Keratinocyte (primary cell): ENCODE measurements around the gene INSIG1. TPM values are rescaled to one million over a fixed set of nuclear protein-coding genes. Genes with fewer than 3 reads are reported as not detected.

Experiments used
- DNase-seq: peaks from one replicate; pipeline ENCODE4 v3.0.0-alpha.2; 2011; ENCODE audit warnings: low read depth, missing footprints, low spot score
- FAIRE-seq: peaks from 2 replicates; lab custom pipeline; 2011; peaks lifted over from hg19 to GRCh38; lab: Jason Lieb, UNC
- H2AFZ ChIP-seq: 2 replicates; pipeline ENCODE4 v1.6.0; 2012; ENCODE audit warnings: low read length, control low read depth, inconsistent platforms; ENCODE audit not compliant: control insufficient read depth
- H3K27ac ChIP-seq: 2 replicates; pipeline ENCODE4 v1.5.1; 2011; ENCODE audit warnings: low read length; ENCODE audit not compliant: control insufficient read depth, insufficient read depth
- H3K27me3 ChIP-seq: 3 replicates; pipeline ENCODE4 v1.6.0; 2011; ENCODE audit warnings: low read length; ENCODE audit not compliant: control insufficient read depth, insufficient read depth; ENCODE audit errors: extremely low read depth
- H3K36me3 ChIP-seq, 2 experiments: 2 replicates in 1 of 2; 3 replicates in 1 of 2; pipeline ENCODE4 v1.5.1; 2011; ENCODE audit warnings: low read length in 2 of 2, mild to moderate bottlenecking in 1 of 2; ENCODE audit not compliant: control insufficient read depth in 2 of 2, insufficient read depth in 2 of 2; ENCODE audit errors: extremely low read depth in 1 of 2
- H3K4me1 ChIP-seq: 3 replicates; pipeline ENCODE4 v1.5.1; 2011; ENCODE audit warnings: low read length; ENCODE audit not compliant: control insufficient read depth, insufficient read depth; ENCODE audit errors: extremely low read depth
- H3K4me2 ChIP-seq: 3 replicates; pipeline ENCODE4 v1.6.0; 2011; ENCODE audit warnings: low read depth, low read length; ENCODE audit not compliant: control insufficient read depth, insufficient read depth; ENCODE audit errors: extremely low read depth
- H3K4me3 ChIP-seq, 3 experiments: fragments of 200-600 bp in 1 of 3; sonication (generic) in 1 of 3; 2 replicates in 2 of 3; 3 replicates in 1 of 3; pipeline ENCODE4 v1.5.1; 2011 to 2016; ENCODE audit warnings: low read length in 3 of 3, mild to moderate bottlenecking in 3 of 3, control low read depth in 2 of 3, inconsistent platforms in 1 of 3, low read depth in 1 of 3, mixed read lengths in 1 of 3, mixed run types in 1 of 3, moderate library complexity in 1 of 3; ENCODE audit not compliant: control insufficient read depth in 2 of 3, insufficient read depth in 2 of 3; ENCODE audit errors: extremely low read depth in 1 of 3
- H3K79me2 ChIP-seq: 2 replicates; pipeline ENCODE4 v1.6.0; 2012; ENCODE audit warnings: low read length; ENCODE audit not compliant: control insufficient read depth, insufficient read depth
- H3K9ac ChIP-seq: 3 replicates; pipeline ENCODE4 v1.6.0; 2011; ENCODE audit warnings: low read length; ENCODE audit not compliant: control insufficient read depth, insufficient read depth; ENCODE audit errors: extremely low read depth
- H3K9me1 ChIP-seq: 3 replicates; pipeline ENCODE4 v1.6.0; 2011; ENCODE audit warnings: low read length; ENCODE audit not compliant: control insufficient read depth, insufficient read depth; ENCODE audit errors: extremely low read depth
- H3K9me3 ChIP-seq: 2 replicates; pipeline ENCODE4 v1.5.1; 2012; ENCODE audit warnings: low read depth, low read length; ENCODE audit not compliant: control insufficient read depth
- H4K20me1 ChIP-seq: 3 replicates; pipeline ENCODE4 v1.6.0; 2011; ENCODE audit warnings: low read length; ENCODE audit not compliant: control insufficient read depth, insufficient read depth; ENCODE audit errors: extremely low read depth
- CTCF ChIP-seq, 3 experiments: IDR thresholded peaks in 1 of 3; conservative IDR thresholded peaks in 1 of 3; optimal IDR thresholded peaks in 1 of 3; 2 replicates in 2 of 3; 3 replicates in 1 of 3; pipeline versions ENCODE3 to v1.5.1; 2011; ENCODE audit warnings: low read length in 3 of 3, mild to moderate bottlenecking in 3 of 3, moderate library complexity in 2 of 3, control low read depth in 1 of 3, inconsistent platforms in 1 of 3; ENCODE audit not compliant: insufficient read depth in 2 of 3; ENCODE audit errors: extremely low read depth in 1 of 3
- EZH2 ChIP-seq: IDR thresholded peaks from one replicate; pipeline ENCODE4 v1.6.1; 2012; ENCODE audit warnings: inconsistent platforms, mild to moderate bottlenecking, low read length, moderate library complexity
- dilution Hi-C: fragments of 300-500 bp; cut with MboI; formaldehyde crosslinking; loops from one replicate; pipeline ENCODE4 v1.7.0; 2020; ENCODE audit warnings: low sequenced_read_pairs; ENCODE audit not compliant: extremely low pct_ligation_motif_present
- polyA plus RNA-seq, 5 experiments: library from polyadenylated mRNA; depleted of rRNA in 3 of 5; stranded (reverse) in 3 of 5; stranded (forward) in 1 of 5; unstranded in 1 of 5; fragments of >200 nt; gene quantifications; 1 replicate in 1 of 5; 2 replicates in 3 of 5; 3 replicates in 1 of 5; pipeline versions ENCODE4 v1.2.1 to v1.2.3, GENCODE V29; 2011 to 2012; ENCODE audit warnings: missing spikeins in 2 of 5, low read depth in 1 of 5, low replicate concordance in 1 of 5

INSIG1 gene
- polyA plus RNA-seq, 1 donor (not counting 4 experiments of a cell fraction or from before 2014, with no cell fraction given), result 104 TPM

- dilution Hi-C loops, result no loop called here
- TF ChIP-seq EZH2, result no peak
- TF ChIP-seq CTCF (optimal IDR thresholded peaks at IDR 0.05 in 1 of 3, IDR thresholded peaks at IDR 0.05 in 1 of 3, conservative IDR thresholded peaks at IDR 0.05 in 1 of 3; ENCODE audit: extremely low read depth in 1 of 3, insufficient read depth in 2 of 3, low read length in 3 of 3), result no peak
- DNase-seq, result no peak
- Histone ChIP-seq H3K4me3 (no peak overlapping the region), H3K27me3 (no peaks in the 10 kb centered on the region), H3K4me2 (no peak overlapping the region), H3K27ac (no peak overlapping the region), H2AFZ (no peak overlapping the region), H3K9me3 (no peaks in the 10 kb centered on the region), H3K9me1 (no peaks in the 10 kb centered on the region), H3K36me3 (no peaks in the 10 kb centered on the region), H3K4me1 (no peaks in the 10 kb centered on the region), H4K20me1 (no peaks in the 10 kb centered on the region), H3K9ac (no peak overlapping the region), H3K79me2 (no peaks in the 10 kb centered on the region)
- FAIRE-seq, result no peak
Observed at GRCh38 chr7:155268211-155268610, 29.5 kb upstream of the INSIG1 start.

GRCh38 chr7:155268921-155269650 is 28.6 kb upstream of the INSIG1 start:
- no peak overlapping the region for H3K4me2 ChIP-seq
- no peak overlapping the region for H2AFZ ChIP-seq
- H3K27ac ChIP-seq, result no peak overlapping the region
- dilution Hi-C loops, result no loop called here
- FAIRE-seq, result no peak
- no peaks in the 10 kb centered on the region for H3K36me3 ChIP-seq
- DNase-seq, result no peak
- H3K4me1 ChIP-seq, result no peaks in the 10 kb centered on the region
- H3K79me2 ChIP-seq, result no peaks in the 10 kb centered on the region
- no peak overlapping the region for H3K4me3 ChIP-seq
- H3K9me3 ChIP-seq, result no peaks in the 10 kb centered on the region
- no peaks in the 10 kb centered on the region for H3K27me3 ChIP-seq
- no peaks in the 10 kb centered on the region for H3K9me1 ChIP-seq
- H3K9ac ChIP-seq, result no peak overlapping the region
- H4K20me1 ChIP-seq, result no peaks in the 10 kb centered on the region
- TF ChIP-seq EZH2 (no peak), CTCF (optimal IDR thresholded peaks at IDR 0.05 in 1 of 3, IDR thresholded peaks at IDR 0.05 in 1 of 3, conservative IDR thresholded peaks at IDR 0.05 in 1 of 3; ENCODE audit: extremely low read depth in 1 of 3, insufficient read depth in 2 of 3, low read length in 3 of 3) (no peak)
